Measurements from ENCODE around the gene U2AF2. TPM values are rescaled to one million over a fixed set of nuclear protein-coding genes. Genes with fewer than 3 reads are reported as not detected.
A peak's percentile ranks its signal among the peaks of the same experiment; 100 is the strongest.

The U2AF2 gene
- total and polyA plus RNA-seq, 9 of the 15 experiments (the other 6 are each of a cell fraction or from before 2014, with no cell fraction given), result 3.0 to 331 (median 157) TPM

DNA sequence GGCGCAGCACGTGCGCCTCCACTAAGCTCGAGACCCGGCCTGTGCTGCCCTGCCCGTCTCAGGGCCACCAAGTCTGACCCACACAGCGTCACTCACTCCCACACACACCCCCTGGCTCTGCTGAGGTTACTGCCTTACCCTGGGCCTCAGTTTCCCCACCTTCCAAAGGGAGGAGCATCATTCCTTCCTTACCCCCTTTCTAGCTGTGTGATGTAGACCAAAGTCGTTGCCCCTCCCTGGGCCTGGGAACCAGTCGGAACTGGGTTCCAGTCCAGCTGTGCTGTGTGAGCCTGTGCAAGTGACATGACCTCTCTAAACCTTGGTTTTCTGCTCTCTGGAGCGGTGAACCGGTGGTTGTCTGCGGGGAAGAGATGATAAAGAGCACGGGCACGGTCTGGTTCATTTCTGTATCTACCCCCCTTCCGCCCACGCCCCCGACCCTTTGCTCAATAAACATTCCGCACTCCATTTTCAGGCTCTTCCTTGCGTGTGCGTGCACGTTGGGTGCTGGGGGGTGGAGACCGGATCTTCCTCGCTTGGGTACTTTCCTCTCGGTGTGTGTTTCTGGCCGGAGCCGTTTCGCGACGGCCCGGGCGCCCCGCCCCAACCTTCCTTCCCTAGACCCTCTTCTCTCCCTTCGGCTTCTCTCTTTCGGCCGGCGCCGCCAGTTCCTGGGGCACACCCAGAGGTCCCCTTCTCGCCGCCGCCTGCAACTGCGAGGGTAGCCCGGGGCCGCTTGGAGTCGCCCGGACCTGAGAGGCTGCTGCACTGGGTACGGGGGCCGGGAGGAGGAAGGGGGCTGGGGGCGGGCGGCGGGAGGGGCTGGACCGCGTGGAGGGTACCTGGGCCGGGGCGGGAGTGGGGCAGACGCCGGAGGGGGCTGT lies 11.6 kb upstream of the U2AF2 start, which contains the start of gene ZNF581 (continued):
- TF ChIP-seq, protein P1, sequence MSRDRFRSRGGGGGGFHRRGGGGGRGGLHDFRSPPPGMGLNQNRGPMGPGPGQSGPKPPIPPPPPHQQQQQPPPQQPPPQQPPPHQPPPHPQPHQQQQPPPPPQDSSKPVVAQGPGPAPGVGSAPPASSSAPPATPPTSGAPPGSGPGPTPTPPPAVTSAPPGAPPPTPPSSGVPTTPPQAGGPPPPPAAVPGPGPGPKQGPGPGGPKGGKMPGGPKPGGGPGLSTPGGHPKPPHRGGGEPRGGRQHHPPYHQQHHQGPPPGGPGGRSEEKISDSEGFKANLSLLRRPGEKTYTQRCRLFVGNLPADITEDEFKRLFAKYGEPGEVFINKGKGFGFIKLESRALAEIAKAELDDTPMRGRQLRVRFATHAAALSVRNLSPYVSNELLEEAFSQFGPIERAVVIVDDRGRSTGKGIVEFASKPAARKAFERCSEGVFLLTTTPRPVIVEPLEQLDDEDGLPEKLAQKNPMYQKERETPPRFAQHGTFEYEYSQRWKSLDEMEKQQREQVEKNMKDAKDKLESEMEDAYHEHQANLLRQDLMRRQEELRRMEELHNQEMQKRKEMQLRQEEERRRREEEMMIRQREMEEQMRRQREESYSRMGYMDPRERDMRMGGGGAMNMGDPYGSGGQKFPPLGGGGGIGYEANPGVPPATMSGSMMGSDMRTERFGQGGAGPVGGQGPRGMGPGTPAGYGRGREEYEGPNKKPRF (IDR thresholded peaks at IDR 0.05; ENCODE audit: low read depth, low read length), result no peak
- TF ChIP-seq IFI16 (CRISPR knock-in tag; IDR thresholded peaks at IDR 0.05), result no peak
- TF ChIP-seq, protein P2, sequence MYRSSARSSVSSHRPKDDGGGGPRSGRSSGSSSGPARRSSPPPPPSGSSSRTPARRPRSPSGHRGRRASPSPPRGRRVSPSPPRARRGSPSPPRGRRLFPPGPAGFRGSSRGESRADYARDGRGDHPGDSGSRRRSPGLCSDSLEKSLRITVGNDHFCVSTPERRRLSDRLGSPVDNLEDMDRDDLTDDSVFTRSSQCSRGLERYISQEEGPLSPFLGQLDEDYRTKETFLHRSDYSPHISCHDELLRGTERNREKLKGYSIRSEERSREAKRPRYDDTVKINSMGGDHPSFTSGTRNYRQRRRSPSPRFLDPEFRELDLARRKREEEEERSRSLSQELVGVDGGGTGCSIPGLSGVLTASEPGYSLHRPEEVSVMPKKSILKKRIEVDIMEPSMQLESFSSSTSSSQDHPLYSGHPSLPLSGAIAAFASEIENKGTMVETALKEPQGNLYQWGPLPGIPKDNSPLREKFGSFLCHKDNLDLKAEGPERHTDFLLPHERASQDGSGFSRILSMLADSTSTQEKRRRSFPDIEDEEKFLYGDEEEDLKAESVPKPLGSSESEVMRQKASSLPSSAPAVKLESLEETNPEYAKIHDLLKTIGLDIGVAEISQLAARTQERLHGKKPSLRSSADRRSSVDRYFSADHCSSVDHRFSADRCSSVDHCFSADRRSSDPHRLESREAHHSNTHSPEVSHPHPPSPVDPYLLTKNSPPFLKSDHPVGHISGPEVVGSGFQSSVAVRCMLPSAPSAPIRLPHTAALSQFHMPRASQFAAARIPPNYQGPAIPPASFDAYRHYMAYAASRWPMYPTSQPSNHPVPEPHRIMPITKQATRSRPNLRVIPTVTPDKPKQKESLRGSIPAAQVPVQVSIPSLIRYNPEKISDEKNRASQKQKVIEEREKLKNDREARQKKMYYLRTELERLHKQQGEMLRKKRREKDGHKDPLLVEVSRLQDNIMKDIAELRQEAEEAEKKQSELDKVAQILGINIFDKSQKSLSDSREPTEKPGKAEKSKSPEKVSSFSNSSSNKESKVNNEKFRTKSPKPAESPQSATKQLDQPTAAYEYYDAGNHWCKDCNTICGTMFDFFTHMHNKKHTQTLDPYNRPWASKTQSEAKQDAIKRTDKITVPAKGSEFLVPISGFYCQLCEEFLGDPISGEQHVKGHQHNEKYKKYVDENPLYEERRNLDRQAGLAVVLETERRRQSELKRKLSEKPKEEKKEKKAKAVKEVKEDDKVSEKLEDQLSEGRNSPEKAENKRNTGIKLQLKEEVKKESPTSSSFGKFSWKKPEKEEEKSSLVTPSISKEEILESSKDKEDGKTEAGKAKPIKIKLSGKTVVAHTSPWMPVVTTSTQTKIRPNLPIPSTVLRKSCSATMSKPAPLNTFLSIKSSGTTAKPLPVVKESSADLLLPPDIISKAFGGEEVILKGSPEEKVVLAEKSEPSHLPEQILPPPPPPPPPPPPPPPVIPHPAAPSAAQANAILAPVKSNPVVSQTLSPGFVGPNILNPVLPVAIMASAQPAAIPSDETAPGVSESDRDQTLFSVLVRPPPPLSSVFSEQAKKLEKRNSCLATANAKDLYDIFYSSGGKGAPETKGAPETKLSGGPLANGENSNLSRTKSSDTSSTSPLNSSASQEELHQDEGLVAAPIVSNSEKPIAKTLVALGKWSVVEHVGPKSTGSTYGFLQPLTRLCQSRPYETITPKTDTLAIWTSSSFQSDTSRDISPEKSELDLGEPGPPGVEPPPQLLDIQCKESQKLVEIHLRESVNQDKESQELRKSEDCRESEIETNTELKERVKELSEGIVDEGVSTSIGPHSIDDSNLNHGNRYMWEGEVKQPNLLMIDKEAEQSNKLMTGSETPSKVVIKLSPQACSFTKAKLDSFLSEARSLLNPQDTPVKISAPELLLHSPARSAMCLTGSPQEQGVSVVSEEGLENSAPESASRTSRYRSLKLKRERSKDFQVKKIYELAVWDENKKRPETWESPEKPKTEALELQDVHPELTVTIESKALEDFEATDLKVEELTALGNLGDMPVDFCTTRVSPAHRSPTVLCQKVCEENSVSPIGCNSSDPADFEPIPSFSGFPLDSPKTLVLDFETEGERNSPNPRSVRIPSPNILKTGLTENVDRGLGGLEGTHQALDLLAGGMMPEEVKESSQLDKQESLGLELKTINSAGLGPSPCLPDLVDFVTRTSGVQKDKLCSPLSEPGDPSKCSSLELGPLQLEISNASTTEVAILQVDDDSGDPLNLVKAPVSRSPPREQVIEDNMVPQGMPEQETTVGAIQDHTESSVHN (IDR thresholded peaks at IDR 0.05; ENCODE audit: borderline replicate concordance in 1 of 2, low read depth in 1 of 2), result no peak
- TF ChIP-seq TAF15 (IDR thresholded peaks at IDR 0.05; ENCODE audit: low read depth, low read length), result no peak
- TF ChIP-seq TBP (optimal IDR thresholded peaks at IDR 0.05; ENCODE audit: low read depth, low read length), result peak; percentile 69
- no peak for TF ChIP-seq CHCHD3 (CRISPR knock-in tag; IDR thresholded peaks at IDR 0.05)
- no peak for TF ChIP-seq ZNF551 (CRISPR knock-in tag; IDR thresholded peaks at IDR 0.05)
- TF ChIP-seq SMARCA5 (IDR thresholded peaks at IDR 0.05), result peak; percentile 71; the same call in 1 of the 2 replicates
- TF ChIP-seq PML (IDR thresholded peaks at IDR 0.05; ENCODE audit: low read length), result peak; percentile 52
- TF ChIP-seq, protein P3, sequence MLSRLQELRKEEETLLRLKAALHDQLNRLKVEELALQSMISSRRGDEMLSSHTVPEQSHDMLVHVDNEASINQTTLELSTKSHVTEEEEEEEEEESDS (CRISPR knock-in tag; IDR thresholded peaks at IDR 0.05), result no peak
- TF ChIP-seq, protein P4, sequence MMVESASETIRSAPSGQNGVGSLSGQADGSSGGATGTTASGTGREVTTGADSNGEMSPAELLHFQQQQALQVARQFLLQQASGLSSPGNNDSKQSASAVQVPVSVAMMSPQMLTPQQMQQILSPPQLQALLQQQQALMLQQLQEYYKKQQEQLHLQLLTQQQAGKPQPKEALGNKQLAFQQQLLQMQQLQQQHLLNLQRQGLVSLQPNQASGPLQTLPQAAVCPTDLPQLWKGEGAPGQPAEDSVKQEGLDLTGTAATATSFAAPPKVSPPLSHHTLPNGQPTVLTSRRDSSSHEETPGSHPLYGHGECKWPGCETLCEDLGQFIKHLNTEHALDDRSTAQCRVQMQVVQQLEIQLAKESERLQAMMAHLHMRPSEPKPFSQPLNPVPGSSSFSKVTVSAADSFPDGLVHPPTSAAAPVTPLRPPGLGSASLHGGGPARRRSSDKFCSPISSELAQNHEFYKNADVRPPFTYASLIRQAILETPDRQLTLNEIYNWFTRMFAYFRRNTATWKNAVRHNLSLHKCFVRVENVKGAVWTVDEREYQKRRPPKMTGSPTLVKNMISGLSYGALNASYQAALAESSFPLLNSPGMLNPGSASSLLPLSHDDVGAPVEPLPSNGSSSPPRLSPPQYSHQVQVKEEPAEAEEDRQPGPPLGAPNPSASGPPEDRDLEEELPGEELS (CRISPR knock-in tag; IDR thresholded peaks at IDR 0.05; ENCODE audit: borderline replicate concordance), result no peak
- TF ChIP-seq STAT5B (CRISPR knock-in tag; IDR thresholded peaks at IDR 0.05), result no peak
- TF ChIP-seq SOX6 (IDR thresholded peaks at IDR 0.05), result peak; percentile 48; the same call in 1 of the 2 replicates
- no peak for TF ChIP-seq PHB (CRISPR knock-in tag; IDR thresholded peaks at IDR 0.05)
- no peak for TF ChIP-seq ZNF121 (CRISPR knock-in tag; conservative IDR thresholded peaks at IDR 0.05)
- no peak for TF ChIP-seq ZSCAN29 (IDR thresholded peaks at IDR 0.05)

All from K562 (cell line).